DOHH2 (cell line): ENCODE measurements around the gene BCORL1.

Experiments
- H3F3A ChIP-seq: fragments of 200-600 bp; sonication (generic), shearing (Covaris generic); 2 replicates; pipeline ENCODE4 v1.6.0; 2016; ENCODE audit warnings: antibody characterized with exemption, mild to moderate bottlenecking; ENCODE audit not compliant: control insufficient read depth, insufficient read depth
- H3K27ac ChIP-seq: fragments of 200-600 bp; sonication (generic); 2 replicates; pipeline ENCODE4 v1.5.1; 2014; ENCODE audit warnings: low read depth, mild to moderate bottlenecking, low read length, moderate library complexity
- H3K27me3 ChIP-seq: fragments of 200-600 bp; sonication (generic); 2 replicates; pipeline ENCODE4 v1.6.1; 2014; ENCODE audit warnings: mild to moderate bottlenecking, low read length, mixed read lengths; ENCODE audit not compliant: control insufficient read depth
- H3K36me3 ChIP-seq: fragments of 200-600 bp; sonication (generic); 2 replicates; pipeline ENCODE4 v1.6.1; 2014; ENCODE audit warnings: mild to moderate bottlenecking, low read length, moderate library complexity, mixed read lengths; ENCODE audit not compliant: control insufficient read depth
- H3K4me1 ChIP-seq: fragments of 200-600 bp; sonication (generic); 2 replicates; pipeline ENCODE4 v1.6.1; 2014; ENCODE audit warnings: mild to moderate bottlenecking, low read length, mixed read lengths; ENCODE audit not compliant: control insufficient read depth
- H3K4me2 ChIP-seq: fragments of 200-600 bp; sonication (generic); 2 replicates; pipeline ENCODE4 v1.6.0; 2014; ENCODE audit warnings: mild to moderate bottlenecking, low read length, moderate library complexity
- H3K4me3 ChIP-seq: fragments of 200-600 bp; sonication (generic); 2 replicates; pipeline ENCODE4 v1.5.1; 2014; ENCODE audit warnings: mild to moderate bottlenecking, low read length, mixed read lengths
- H3K79me2 ChIP-seq: fragments of 200-600 bp; sonication (generic); 2 replicates; pipeline ENCODE4 v1.6.1; 2014; ENCODE audit warnings: mild to moderate bottlenecking, low read length, mixed read lengths; ENCODE audit not compliant: control insufficient read depth
- H3K9me2 ChIP-seq: fragments of 200-600 bp; sonication (generic); replicated peaks from 2 replicates; pipeline ENCODE4 v1.6.1; 2014; ENCODE audit warnings: mild to moderate bottlenecking, low read length, mixed read lengths; ENCODE audit not compliant: control insufficient read depth
- H3K9me3 ChIP-seq: fragments of 200-600 bp; sonication (generic); 2 replicates; pipeline ENCODE4 v1.6.1; 2014; ENCODE audit warnings: antibody characterized with exemption, low read length, mixed read lengths; ENCODE audit not compliant: control insufficient read depth, insufficient read depth
- H4K20me1 ChIP-seq: fragments of 200-600 bp; sonication (generic); 2 replicates; pipeline ENCODE4 v1.6.0; 2014; ENCODE audit warnings: low read depth, mild to moderate bottlenecking, antibody characterized with exemption, low read length, moderate library complexity; ENCODE audit not compliant: control insufficient read depth, insufficient read depth
- EZH2phosphoT487 ChIP-seq: fragments of 200-600 bp; sonication (generic); IDR thresholded peaks from 2 replicates; pipeline ENCODE4 v1.6.1; 2017; ENCODE audit warnings: borderline replicate concordance, mild to moderate bottlenecking, antibody characterized with exemption, low read length, moderate library complexity, mixed read lengths
- TF ChIP-seq, protein P1 (sequence below): fragments of 200-600 bp; sonication (generic); IDR thresholded peaks from one replicate; pipeline ENCODE4 v1.5.1; 2014; ENCODE audit warnings: antibody characterized with exemption, mild to moderate bottlenecking, low read depth, low read length; ENCODE audit not compliant: poor library complexity, severe bottlenecking

Gene BCORL1

DNA sequence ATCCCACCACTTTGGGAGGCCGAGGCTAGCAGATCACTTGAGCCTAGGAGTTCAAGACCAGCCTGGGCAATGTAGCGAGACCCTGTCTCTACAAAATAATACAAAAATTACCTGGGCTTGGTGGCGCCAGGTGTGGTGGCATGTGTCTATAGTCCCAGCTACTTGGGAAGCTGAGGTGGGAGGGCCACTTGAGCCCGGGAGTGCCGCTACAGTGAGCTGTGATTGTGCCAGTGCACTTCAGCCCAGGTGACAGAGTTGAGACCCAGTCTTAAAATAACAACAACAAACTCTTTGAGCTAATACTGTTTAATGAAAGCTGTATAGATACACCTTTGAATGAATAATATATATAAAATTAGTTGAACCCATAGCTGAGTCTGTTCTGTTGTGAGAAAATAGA lies 9.7 kb downstream of the BCORL1 start:
- Histone ChIP-seq H3K4me3 (no peak overlapping the region), H3K27me3 (no peaks in the 10 kb centered on the region), H3K79me2 (no peaks in the 10 kb centered on the region), H4K20me1 (no peaks in the 10 kb centered on the region), H3K36me3 (no peaks in the 10 kb centered on the region), H3K4me1 (no peaks in the 10 kb centered on the region), H3F3A (no peaks in the 10 kb centered on the region), H3K27ac (no peak overlapping the region), H3K9me2 (no peaks in the 10 kb centered on the region), H3K9me3 (no peaks in the 10 kb centered on the region), H3K4me2 (no peak overlapping the region)
- TF ChIP-seq, protein P1, sequence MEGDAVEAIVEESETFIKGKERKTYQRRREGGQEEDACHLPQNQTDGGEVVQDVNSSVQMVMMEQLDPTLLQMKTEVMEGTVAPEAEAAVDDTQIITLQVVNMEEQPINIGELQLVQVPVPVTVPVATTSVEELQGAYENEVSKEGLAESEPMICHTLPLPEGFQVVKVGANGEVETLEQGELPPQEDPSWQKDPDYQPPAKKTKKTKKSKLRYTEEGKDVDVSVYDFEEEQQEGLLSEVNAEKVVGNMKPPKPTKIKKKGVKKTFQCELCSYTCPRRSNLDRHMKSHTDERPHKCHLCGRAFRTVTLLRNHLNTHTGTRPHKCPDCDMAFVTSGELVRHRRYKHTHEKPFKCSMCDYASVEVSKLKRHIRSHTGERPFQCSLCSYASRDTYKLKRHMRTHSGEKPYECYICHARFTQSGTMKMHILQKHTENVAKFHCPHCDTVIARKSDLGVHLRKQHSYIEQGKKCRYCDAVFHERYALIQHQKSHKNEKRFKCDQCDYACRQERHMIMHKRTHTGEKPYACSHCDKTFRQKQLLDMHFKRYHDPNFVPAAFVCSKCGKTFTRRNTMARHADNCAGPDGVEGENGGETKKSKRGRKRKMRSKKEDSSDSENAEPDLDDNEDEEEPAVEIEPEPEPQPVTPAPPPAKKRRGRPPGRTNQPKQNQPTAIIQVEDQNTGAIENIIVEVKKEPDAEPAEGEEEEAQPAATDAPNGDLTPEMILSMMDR, result no peak
- TF ChIP-seq EZH2phosphoT487, result no peak

DNA sequence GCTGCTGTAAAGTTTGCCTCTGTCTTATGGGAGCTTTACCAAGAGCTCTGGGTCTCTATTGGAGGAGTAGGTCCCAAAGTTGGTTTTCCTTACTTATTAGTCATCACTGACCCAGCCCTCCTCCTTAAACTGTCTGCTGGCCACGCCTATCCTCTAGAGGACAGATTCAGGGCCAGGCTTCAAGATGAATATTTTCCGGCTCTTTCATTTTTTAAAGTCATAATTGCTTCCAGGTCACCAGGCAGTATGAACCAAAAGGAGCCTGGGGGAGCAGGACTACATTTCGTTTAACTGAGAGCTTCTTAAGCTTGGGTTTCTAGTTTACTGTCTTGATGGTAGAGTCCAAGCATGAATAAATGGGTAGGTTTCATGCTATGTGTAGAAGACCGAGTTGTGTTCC lies 13.7 kb downstream of the BCORL1 start:
- Histone ChIP-seq H3F3A (no peaks in the 10 kb centered on the region), H3K27ac (no peak overlapping the region), H3K4me2 (no peak overlapping the region), H3K79me2 (no peaks in the 10 kb centered on the region), H4K20me1 (no peaks in the 10 kb centered on the region), H3K9me2 (no peaks in the 10 kb centered on the region), H3K27me3 (no peaks in the 10 kb centered on the region), H3K4me1 (no peaks in the 10 kb centered on the region), H3K4me3 (no peak overlapping the region), H3K9me3 (no peaks in the 10 kb centered on the region), H3K36me3 (no peaks in the 10 kb centered on the region)
- no peak for TF ChIP-seq EZH2phosphoT487
- TF ChIP-seq, protein P1, result no peak

DNA sequence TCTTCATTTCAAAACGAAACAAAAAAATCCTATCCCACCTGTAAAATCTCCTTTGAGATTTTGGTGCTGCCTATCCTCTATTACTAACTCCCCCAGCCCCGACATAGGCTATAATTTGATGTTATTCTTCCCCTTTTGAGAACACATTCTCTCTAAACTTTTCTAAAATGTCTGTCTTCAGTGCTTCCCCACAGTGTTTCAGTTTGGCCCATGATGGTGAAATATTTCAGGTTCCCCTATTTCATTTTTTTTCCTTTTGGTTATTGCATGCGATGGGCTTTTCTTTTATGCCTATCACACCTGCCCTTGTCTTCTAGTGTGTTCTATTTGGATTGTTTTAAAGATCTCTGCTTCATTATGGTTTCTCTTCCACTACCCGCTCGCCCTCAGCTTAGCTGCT lies 14.7 kb downstream of the BCORL1 start:
- Histone ChIP-seq H3K9me2 (no peaks in the 10 kb centered on the region), H3K4me1 (no peaks in the 10 kb centered on the region), H3K4me3 (no peak overlapping the region), H3K27ac (no peak overlapping the region), H3K27me3 (no peaks in the 10 kb centered on the region), H3K36me3 (no peaks in the 10 kb centered on the region), H4K20me1 (no peaks in the 10 kb centered on the region), H3K9me3 (no peaks in the 10 kb centered on the region), H3K79me2 (no peaks in the 10 kb centered on the region), H3F3A (no peaks in the 10 kb centered on the region), H3K4me2 (no peak overlapping the region)
- TF ChIP-seq, protein P1, result no peak
- TF ChIP-seq EZH2phosphoT487, result no peak

DNA sequence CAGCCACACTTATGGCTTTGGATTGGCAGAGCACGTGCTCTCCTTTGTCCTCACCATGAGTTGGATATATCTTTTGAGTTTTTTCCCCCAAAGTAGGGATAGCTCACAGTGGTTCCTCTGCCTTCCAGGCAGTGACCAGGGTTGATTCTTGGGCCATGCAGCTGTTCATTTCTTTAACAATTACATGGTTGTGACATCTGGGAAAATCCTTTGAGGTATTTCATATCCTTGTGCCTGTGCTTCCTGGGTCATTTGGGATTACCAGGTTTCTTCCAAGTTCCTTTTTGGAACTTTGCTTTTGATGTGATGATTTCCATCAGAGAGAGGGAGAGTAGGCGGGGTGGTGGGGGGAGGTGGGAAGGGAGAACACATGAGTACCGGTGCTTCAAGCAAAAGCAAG lies 15.6 kb downstream of the BCORL1 start:
- Histone ChIP-seq H3K9me3 (no peaks in the 10 kb centered on the region), H3K79me2 (no peaks in the 10 kb centered on the region), H3K27me3 (no peaks in the 10 kb centered on the region), H3K9me2 (no peaks in the 10 kb centered on the region), H3K36me3 (no peaks in the 10 kb centered on the region), H3K4me2 (no peak overlapping the region), H3K4me3 (no peak overlapping the region), H4K20me1 (no peaks in the 10 kb centered on the region), H3K4me1 (no peaks in the 10 kb centered on the region), H3K27ac (no peak overlapping the region), H3F3A (no peaks in the 10 kb centered on the region)
- no peak for TF ChIP-seq EZH2phosphoT487
- TF ChIP-seq, protein P1, result no peak
